ENCODE data around the gene HPCAL4.
A peak's percentile ranks its signal among the peaks of the same experiment; 100 is the strongest.

The HPCAL4 gene

GRCh38 chr1:39678889-39679288, 12.3 kb downstream of the HPCAL4 start:
- Mint-ChIP-seq H3K27ac (no peak overlapping the region), H3K9me3 (no peaks in the 10 kb centered on the region), H3K27me3 (ENCODE audit: low read depth) (peaks cover 15% of the 10 kb centered on the region), H3K4me1 (ENCODE audit: low read depth) (peaks cover 6% of the 10 kb centered on the region), H3K4me3 (no peak overlapping the region), H3K36me3 (ENCODE audit: low read depth) (no peaks in the 10 kb centered on the region)

GRCh38 chr1:39677645-39678044, 13.6 kb downstream of the HPCAL4 start:
- Mint-ChIP-seq H3K27me3 (ENCODE audit: low read depth) (peaks cover 16% of the 10 kb centered on the region), H3K4me3 (no peak overlapping the region), H3K4me1 (ENCODE audit: low read depth) (peaks cover 8% of the 10 kb centered on the region), H3K9me3 (no peaks in the 10 kb centered on the region), H3K36me3 (ENCODE audit: low read depth) (no peaks in the 10 kb centered on the region), H3K27ac (no peak overlapping the region)

DNA sequence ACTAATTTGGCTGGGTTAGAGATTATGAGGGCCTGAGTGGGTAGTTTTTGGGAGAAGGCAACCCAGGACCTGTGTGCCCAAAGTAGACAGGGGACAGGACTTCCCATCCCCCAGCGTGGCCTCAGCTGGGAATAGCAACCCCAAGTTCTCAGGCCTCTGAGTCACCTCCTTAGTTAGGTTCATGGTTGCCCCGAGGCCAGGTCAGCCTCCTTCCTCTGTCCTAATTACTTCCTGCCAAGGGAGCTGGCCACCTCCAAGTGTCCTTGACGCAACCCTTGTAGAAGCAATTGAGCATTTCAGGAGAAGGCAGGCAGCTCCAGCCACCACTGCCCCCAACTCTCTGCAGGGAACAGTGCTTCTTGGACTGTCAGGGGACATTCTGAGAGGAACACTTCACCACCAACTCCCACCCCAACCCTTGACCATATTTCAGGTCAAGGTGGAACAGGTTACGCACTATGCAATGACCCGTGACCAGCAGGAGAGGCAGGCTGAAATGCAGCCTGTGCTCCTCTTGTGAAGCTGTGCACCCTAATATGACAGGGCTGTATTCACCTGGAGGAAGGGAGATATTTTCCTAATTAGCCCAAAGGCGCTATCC, 14.2 kb downstream of the HPCAL4 start:
- H3K4me1 Mint-ChIP-seq (ENCODE audit: low read depth): peaks cover 8% of the 10 kb centered on the region
- no peaks in the 10 kb centered on the region for H3K9me3 Mint-ChIP-seq

GRCh38 chr1:39675220-39675619, 16.0 kb downstream of the HPCAL4 start:
- Mint-ChIP-seq H3K4me3 (no peak overlapping the region), H3K27me3 (ENCODE audit: low read depth) (peaks cover 15% of the 10 kb centered on the region), H3K27ac (no peak overlapping the region)

More for the DNA sequence above, 14.2 kb downstream of the HPCAL4 start:
- Mint-ChIP-seq H3K4me3 (no peak overlapping the region), H3K27ac (no peak overlapping the region), H3K27me3 (ENCODE audit: low read depth) (peaks cover 12% of the 10 kb centered on the region), H3K36me3 (ENCODE audit: low read depth) (no peaks in the 10 kb centered on the region)

DNA sequence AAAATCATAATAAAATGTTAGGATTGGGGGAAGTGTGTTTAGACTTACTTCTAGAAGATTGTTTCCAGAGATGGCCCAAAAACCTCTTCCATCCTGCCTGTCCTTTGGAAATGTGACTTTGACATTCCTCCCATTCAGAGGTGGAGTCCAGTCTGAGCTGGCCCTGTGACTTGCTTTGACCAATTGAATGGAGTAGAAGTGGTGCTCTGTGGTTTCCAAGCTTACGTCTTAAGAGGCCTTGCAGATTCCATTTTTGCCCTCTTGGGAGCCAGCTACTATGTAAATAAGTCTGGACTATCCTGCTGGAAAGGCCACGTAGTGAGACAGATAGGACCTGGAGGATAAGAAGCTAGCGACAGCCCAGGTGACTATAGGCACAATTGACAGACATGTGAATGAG, 18.0 kb downstream of the HPCAL4 start:
- Mint-ChIP-seq H3K4me1 (ENCODE audit: low read depth) (peaks cover 10% of the 10 kb centered on the region), H3K36me3 (ENCODE audit: low read depth) (peaks cover 3% of the 10 kb centered on the region), H3K27ac (no peak overlapping the region), H3K27me3 (ENCODE audit: low read depth) (peaks cover 17% of the 10 kb centered on the region), H3K4me3 (no peak overlapping the region), H3K9me3 (no peaks in the 10 kb centered on the region)

More at GRCh38 chr1:39675220-39675619, 16.0 kb downstream of the HPCAL4 start:
- Mint-ChIP-seq H3K4me1 (ENCODE audit: low read depth) (peaks cover 7% of the 10 kb centered on the region), H3K36me3 (ENCODE audit: low read depth) (no peaks in the 10 kb centered on the region), H3K9me3 (no peaks in the 10 kb centered on the region)

- Mint-ChIP-seq H3K27ac (no peak overlapping the region), H3K36me3 (ENCODE audit: low read depth) (peaks cover 3% of the 10 kb centered on the region), H3K4me1 (ENCODE audit: low read depth) (peaks cover 13% of the 10 kb centered on the region), H3K9me3 (no peaks in the 10 kb centered on the region), H3K4me3 (peak overlapping the region; percentile 57), H3K27me3 (ENCODE audit: low read depth) (peaks cover 17% of the 10 kb centered on the region)
Observed at GRCh38 chr1:39672551-39672947, 18.7 kb downstream of the HPCAL4 start.

DNA sequence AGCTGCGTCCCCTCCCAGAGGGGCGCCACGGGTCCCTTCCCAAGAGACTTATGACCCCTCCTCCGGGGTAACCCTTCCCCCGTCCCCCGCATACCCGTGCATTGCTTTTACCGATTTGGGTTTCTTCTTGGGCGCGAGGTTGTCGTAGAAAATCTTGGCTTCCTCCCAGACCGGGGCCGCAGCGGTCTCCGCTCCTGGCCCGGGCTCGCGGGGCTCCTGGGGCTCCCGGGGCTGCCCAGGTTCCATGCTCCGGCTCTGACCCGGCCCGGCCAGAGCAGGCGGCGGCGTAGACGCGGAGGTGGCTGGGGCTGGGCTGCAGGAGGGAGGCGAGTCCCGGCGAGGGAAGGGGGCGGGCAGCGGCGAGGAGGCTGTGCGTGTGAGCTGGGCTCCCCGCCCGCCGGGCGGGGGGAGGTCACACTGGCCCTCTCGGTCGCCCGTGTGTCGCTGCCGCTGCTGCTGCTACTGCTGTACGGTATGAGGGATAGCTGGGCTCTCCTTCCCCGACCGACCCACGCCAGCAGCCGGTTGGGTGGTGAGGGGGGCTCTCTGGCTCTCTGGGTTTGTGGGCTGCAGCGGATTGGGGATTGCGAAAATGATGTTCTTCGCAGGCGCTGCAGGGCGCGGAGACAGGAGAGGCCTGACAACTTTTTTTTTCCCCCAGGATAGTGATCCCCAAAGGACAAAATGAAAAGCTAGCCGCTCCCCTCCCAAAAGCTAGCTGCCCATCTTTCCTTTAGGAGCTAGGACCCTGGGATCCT, 19.3 kb downstream of the HPCAL4 start, which contains the start of gene NT5C1A:
TSS of gene NT5C1A (minus strand) at position 315 of the 758 bp plus-strand sequence. CDS start at position 246, 69 bp downstream.
- peak within 1 kb of the TSS; percentile 57 for H3K4me3 Mint-ChIP-seq
- H3K4me1 Mint-ChIP-seq (ENCODE audit: low read depth): peaks cover 19% of the 10 kb centered on the region
- no peaks in the 10 kb centered on the region for H3K9me3 Mint-ChIP-seq
- H3K36me3 Mint-ChIP-seq (ENCODE audit: low read depth): peaks cover 3% of the 10 kb centered on the region
- peaks cover 17% of the 10 kb centered on the region for H3K27me3 Mint-ChIP-seq (ENCODE audit: low read depth)
- H3K27ac Mint-ChIP-seq: no peak within 1 kb of the TSS

- H3K9me3 Mint-ChIP-seq: no peaks in the 10 kb centered on the region
- peaks cover 17% of the 10 kb centered on the region for H3K27me3 Mint-ChIP-seq (ENCODE audit: low read depth)
- H3K27ac Mint-ChIP-seq: no peak overlapping the region
Observed at GRCh38 chr1:39671433-39671792, 19.8 kb downstream of the HPCAL4 start.

DNA sequence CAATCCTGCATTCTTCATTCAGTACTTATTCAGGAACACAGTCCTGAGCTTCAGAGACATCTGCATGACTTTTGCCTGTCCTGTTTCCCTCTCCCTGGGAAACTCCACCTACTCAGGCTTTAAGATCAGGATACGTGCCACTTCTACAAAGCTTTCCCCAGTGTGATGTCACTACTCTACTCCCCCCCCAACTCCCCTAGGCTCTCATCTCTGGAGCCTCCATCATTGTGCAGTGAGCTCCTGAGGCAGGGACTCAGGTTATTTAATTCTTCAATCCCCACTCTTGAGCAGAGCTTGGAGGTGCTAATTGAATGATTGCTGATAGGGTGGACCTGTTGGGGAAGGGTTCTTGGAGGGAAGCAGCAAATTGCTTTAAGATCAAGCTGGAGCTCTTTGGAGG, 20.5 kb downstream of the HPCAL4 start:
- peaks cover 24% of the 10 kb centered on the region for H3K4me1 Mint-ChIP-seq (ENCODE audit: low read depth)
- H3K9me3 Mint-ChIP-seq: no peaks in the 10 kb centered on the region
- no peak overlapping the region for H3K27ac Mint-ChIP-seq
- peaks cover 3% of the 10 kb centered on the region for H3K36me3 Mint-ChIP-seq (ENCODE audit: low read depth)
- H3K27me3 Mint-ChIP-seq (ENCODE audit: low read depth): peaks cover 17% of the 10 kb centered on the region
- H3K4me3 Mint-ChIP-seq: no peak overlapping the region

More at GRCh38 chr1:39671433-39671792, 19.8 kb downstream of the HPCAL4 start:
- H3K4me1 Mint-ChIP-seq (ENCODE audit: low read depth): peaks cover 24% of the 10 kb centered on the region
- H3K4me3 Mint-ChIP-seq: peak overlapping the region; percentile 57
- peaks cover 3% of the 10 kb centered on the region for H3K36me3 Mint-ChIP-seq (ENCODE audit: low read depth)

DNA sequence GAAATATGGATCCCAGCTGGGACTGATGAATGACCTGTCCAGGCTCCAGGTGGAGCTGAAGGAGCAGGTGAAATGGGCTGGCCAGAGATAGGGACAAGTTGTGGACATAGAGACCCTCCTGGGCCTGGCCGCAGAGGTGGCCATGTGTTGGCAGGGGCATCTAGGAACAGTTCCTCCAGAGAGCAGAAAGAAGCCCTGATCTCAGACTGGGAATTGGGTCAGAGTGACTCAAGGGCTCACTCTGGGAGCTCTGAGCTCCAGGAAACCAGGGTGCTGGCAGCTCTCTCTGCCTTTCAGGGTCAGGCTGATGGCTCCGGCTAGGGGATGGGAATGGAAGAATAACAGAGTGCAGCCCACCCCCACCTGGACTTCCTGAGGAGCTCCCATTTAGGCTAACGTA, 22.3 kb downstream of the HPCAL4 start:
- peaks cover 4% of the 10 kb centered on the region for H3K36me3 Mint-ChIP-seq (ENCODE audit: low read depth)
- peaks cover 17% of the 10 kb centered on the region for H3K27me3 Mint-ChIP-seq (ENCODE audit: low read depth)
- H3K27ac Mint-ChIP-seq: no peak overlapping the region
- H3K4me3 Mint-ChIP-seq: no peak overlapping the region
- H3K9me3 Mint-ChIP-seq: no peaks in the 10 kb centered on the region
- peaks cover 24% of the 10 kb centered on the region for H3K4me1 Mint-ChIP-seq (ENCODE audit: low read depth)

DNA sequence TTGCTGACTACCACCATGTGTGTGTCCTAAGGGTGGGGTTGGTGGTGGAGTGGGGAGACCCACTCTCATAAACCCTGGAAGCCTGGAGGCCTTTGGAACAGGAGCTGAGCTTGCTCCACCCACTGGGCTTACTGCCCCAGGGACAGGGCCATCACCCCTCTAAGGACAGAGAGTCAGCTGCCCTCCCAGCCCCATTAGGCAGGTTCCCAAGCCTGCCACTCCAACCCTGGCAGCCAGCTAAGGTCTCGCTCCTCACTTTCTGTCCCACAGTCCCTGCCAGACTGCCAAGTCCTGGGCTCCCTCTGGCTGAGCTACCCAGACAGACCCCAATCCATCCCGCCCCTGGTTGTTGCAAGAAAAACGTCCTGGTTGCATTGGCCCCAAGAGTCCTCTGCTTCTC, 23.1 kb downstream of the HPCAL4 start:
- no peak overlapping the region for H3K4me3 Mint-ChIP-seq
- no peaks in the 10 kb centered on the region for H3K9me3 Mint-ChIP-seq
- H3K4me1 Mint-ChIP-seq (ENCODE audit: low read depth): peaks cover 22% of the 10 kb centered on the region
- peaks cover 14% of the 10 kb centered on the region for H3K27me3 Mint-ChIP-seq (ENCODE audit: low read depth)
- peaks cover 4% of the 10 kb centered on the region for H3K36me3 Mint-ChIP-seq (ENCODE audit: low read depth)
- no peak overlapping the region for H3K27ac Mint-ChIP-seq

DNA sequence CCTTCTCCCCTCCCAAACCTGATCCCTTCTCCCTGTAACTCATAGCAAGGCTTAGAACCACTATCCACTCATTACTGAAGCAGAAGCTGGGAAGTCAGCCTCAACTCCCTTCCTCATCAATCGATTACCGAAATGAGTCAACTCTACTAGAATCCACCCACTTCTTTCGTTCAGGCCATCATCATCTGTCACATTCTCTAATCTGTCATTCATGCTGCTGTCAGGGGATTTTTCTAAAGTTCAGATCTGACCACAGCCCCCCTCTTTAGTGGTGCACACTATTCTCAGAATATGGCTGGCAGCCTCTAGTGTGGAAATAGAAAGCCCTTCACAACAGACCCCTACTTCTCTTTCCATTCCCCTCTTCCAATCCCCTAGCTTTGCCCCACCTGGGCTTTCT, 24.5 kb downstream of the HPCAL4 start:
- Mint-ChIP-seq H3K27ac (peak overlapping the region; percentile 43), H3K27me3 (ENCODE audit: low read depth) (peaks cover 10% of the 10 kb centered on the region), H3K36me3 (ENCODE audit: low read depth) (peaks cover 4% of the 10 kb centered on the region), H3K4me1 (ENCODE audit: low read depth) (peaks cover 22% of the 10 kb centered on the region), H3K4me3 (peak overlapping the region; percentile 25), H3K9me3 (no peaks in the 10 kb centered on the region)

DNA sequence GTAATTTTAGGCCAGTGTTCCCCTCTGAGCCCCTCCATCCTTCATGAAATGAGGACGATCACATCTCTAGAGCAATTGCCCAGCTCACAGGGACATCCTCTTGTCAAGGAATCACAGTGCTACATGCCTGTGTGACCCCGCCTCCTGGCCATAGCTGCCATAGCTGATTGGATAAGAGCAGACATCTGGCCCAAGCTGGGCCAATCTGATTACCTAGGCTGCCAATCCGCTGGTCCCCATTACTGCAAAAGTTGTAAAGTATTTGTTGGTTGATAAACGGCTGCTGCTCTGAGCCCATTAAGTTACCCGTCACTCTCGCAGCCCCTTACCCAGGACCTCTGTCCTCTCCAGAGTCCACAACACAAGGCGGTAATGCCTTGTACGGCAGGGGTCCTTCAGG, 27.7 kb downstream of the HPCAL4 start:
- H3K27ac Mint-ChIP-seq: no peak overlapping the region
- no peaks in the 10 kb centered on the region for H3K9me3 Mint-ChIP-seq
- H3K4me3 Mint-ChIP-seq: no peak overlapping the region
- H3K36me3 Mint-ChIP-seq (ENCODE audit: low read depth): peaks cover 1% of the 10 kb centered on the region
- H3K27me3 Mint-ChIP-seq (ENCODE audit: low read depth): no peaks in the 10 kb centered on the region
- peaks cover 17% of the 10 kb centered on the region for H3K4me1 Mint-ChIP-seq (ENCODE audit: low read depth)

DNA sequence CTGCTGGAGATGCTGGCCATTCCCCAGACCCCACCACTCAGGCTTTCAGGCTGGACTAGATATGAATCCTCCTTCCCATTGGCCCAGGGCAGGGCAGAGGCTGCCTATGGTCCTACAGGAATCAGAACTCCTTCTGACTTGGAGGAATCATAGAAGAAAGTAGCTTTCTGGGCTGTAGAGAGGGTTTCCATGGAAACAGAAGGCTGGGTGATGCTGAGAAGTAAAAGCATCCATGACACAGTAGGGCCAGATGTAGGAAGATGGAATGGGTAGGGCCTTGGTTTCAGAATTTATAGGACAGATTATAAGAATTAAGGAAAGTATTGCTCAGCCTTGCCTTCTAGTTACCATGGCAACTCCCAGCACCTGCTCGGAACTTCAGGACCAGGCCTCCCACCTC, 28.4 kb downstream of the HPCAL4 start:
- Mint-ChIP-seq H3K4me1 (ENCODE audit: low read depth) (peaks cover 17% of the 10 kb centered on the region), H3K27ac (no peak overlapping the region), H3K36me3 (ENCODE audit: low read depth) (peaks cover 1% of the 10 kb centered on the region), H3K9me3 (no peaks in the 10 kb centered on the region), H3K4me3 (no peak overlapping the region), H3K27me3 (ENCODE audit: low read depth) (no peaks in the 10 kb centered on the region)

DNA sequence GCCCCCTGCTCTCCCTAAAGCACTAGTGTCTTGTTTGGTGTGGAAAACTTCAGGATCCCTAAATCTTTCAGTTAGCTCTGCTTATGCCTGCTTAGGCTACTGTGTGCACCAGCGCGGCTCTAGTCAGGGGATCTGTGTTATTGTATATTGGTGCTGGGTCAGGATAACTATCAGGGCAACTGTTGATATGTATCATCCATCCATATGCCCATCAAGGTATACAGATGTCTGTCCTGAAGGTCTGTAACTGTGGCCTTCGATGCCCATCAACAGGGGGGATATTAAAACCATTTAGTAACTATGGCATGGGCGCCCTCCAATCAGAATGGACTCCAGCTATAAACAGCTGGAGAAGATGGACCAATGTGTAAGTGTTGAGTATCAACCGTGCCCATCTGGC, 31.7 kb downstream of the HPCAL4 start:
- H3K27ac Mint-ChIP-seq: no peak overlapping the region
- H3K9me3 Mint-ChIP-seq: no peaks in the 10 kb centered on the region
- H3K27me3 Mint-ChIP-seq (ENCODE audit: low read depth): no peaks in the 10 kb centered on the region
- H3K4me1 Mint-ChIP-seq (ENCODE audit: low read depth): peaks cover 5% of the 10 kb centered on the region
- H3K36me3 Mint-ChIP-seq (ENCODE audit: low read depth): no peaks in the 10 kb centered on the region
- H3K4me3 Mint-ChIP-seq: no peak overlapping the region

Measured in T-helper 1 cell treated with Interleukin-12 subunit alpha and Interleukin-12 subunit beta and Interleukin-4 antibody, amounts not matched to agents 30 μg/mL and 1 μg/mL, for 36 hours (primary cell).